Epithelial cell of proximal tubule (primary cell): ENCODE measurements around the gene GANC. TPM values are rescaled to one million over a fixed set of nuclear protein-coding genes. Genes with fewer than 3 reads are reported as not detected.

Experiments
- DNase-seq: peaks from one replicate; pipeline ENCODE4 v3.0.0-alpha.2; 2011; ENCODE audit warnings: low read depth
- H3K4me3 ChIP-seq: 2 replicates; pipeline ENCODE4 v1.5.1; 2011; ENCODE audit warnings: low read depth, mild to moderate bottlenecking, low read length
- CTCF ChIP-seq: conservative IDR thresholded peaks from 2 replicates; pipeline ENCODE4 v1.5.1; 2012; ENCODE audit warnings: low read depth, mild to moderate bottlenecking, low read length
- total RNA-seq: library from RNA; depleted of rRNA; stranded (reverse); fragments of >200 nt; gene quantifications from 2 replicates; pipeline ENCODE4 v1.2.3, GENCODE V29; 2015

Gene GANC
- total RNA-seq, 1 donor from 2014 or later = 13.1 TPM

- no peak for TF ChIP-seq CTCF
- DNase-seq = no peak
- no peak overlapping the region for H3K4me3 ChIP-seq
Observed at GRCh38 chr15:42373274-42373673, 100.3 kb downstream of the GANC start.

- no peak for TF ChIP-seq CTCF
- no peak overlapping the region for H3K4me3 ChIP-seq
- DNase-seq = no peak
Observed at GRCh38 chr15:42373936-42374335, 100.9 kb downstream of the GANC start.

- no peak for TF ChIP-seq CTCF
- no peak overlapping the region for H3K4me3 ChIP-seq
- DNase-seq = no peak
Observed at GRCh38 chr15:42374810-42375209, 101.8 kb downstream of the GANC start.

- DNase-seq = no peak
- no peak overlapping the region for H3K4me3 ChIP-seq
- no peak for TF ChIP-seq CTCF
Observed at GRCh38 chr15:42375252-42375651, 102.3 kb downstream of the GANC start.

- no peak for TF ChIP-seq CTCF
- no peak for DNase-seq
- H3K4me3 ChIP-seq = no peak overlapping the region
Observed at GRCh38 chr15:42375941-42376340, 102.9 kb downstream of the GANC start.

- H3K4me3 ChIP-seq = no peak overlapping the region
- TF ChIP-seq CTCF = no peak
- DNase-seq = no peak
Observed at GRCh38 chr15:42378011-42378410, 105.0 kb downstream of the GANC start.

GRCh38 chr15:42384597-42384996 is 111.6 kb downstream of the GANC start:
- DNase-seq = no peak
- TF ChIP-seq CTCF = no peak
- H3K4me3 ChIP-seq = no peak overlapping the region
